H1 (cell line): ENCODE measurements around the gene CNOT2.

Source experiments
- BCL11A ChIP-seq, 2 experiments: IDR thresholded peaks; one replicate each; pipeline ENCODE4 v1.6.1; 2011; ENCODE audit warnings: low read depth in 2 of 2, low read length in 2 of 2, mild to moderate bottlenecking in 2 of 2
- CBX5 ChIP-seq: fragments of 300-800, 300-1000 bp; sonication (generic); IDR thresholded peaks from 2 replicates; pipeline ENCODE4 v1.7.1; 2016; ENCODE audit warnings: antibody characterized with exemption, low read length, low read depth
- CEBPB ChIP-seq: IDR thresholded peaks from 2 replicates; pipeline ENCODE4 v1.6.1; 2012; ENCODE audit warnings: low read depth, low read length
- CTCF ChIP-seq, 3 experiments: IDR thresholded peaks; 1 replicate in 2 of 3; 2 replicates in 1 of 3; pipeline versions ENCODE4 v1.5.1 to v1.6.1; 2011; ENCODE audit warnings: low read length in 3 of 3, mild to moderate bottlenecking in 3 of 3, inconsistent platforms in 2 of 3, low read depth in 1 of 3, moderate library complexity in 1 of 3; ENCODE audit not compliant: insufficient read depth in 1 of 3; ENCODE audit errors: control extremely low read depth in 1 of 3
- EP300 ChIP-seq, 2 experiments: IDR thresholded peaks; 1 replicate in 1 of 2; 2 replicates in 1 of 2; pipeline ENCODE4 v1.6.1; 2011 to 2012; ENCODE audit warnings: low read depth in 2 of 2, low read length in 2 of 2, mild to moderate bottlenecking in 2 of 2, borderline replicate concordance in 1 of 2, inconsistent platforms in 1 of 2, moderate library complexity in 1 of 2
- EZH2 ChIP-seq: fragments of 200-600 bp; sonication (generic); IDR thresholded peaks from 2 replicates; pipeline ENCODE4 v1.7.1; 2012; ENCODE audit warnings: low read depth, mild to moderate bottlenecking, moderate library complexity, low read length, inconsistent platforms; ENCODE audit not compliant: severe bottlenecking
- RXRA ChIP-seq: IDR thresholded peaks from 2 replicates; pipeline ENCODE4 v1.6.1; 2011; ENCODE audit warnings: low read depth, mild to moderate bottlenecking, low read length, moderate library complexity; ENCODE audit not compliant: insufficient read depth
- SP2 ChIP-seq: IDR thresholded peaks from 2 replicates; pipeline ENCODE4 v1.6.1; 2012; ENCODE audit warnings: mild to moderate bottlenecking, low read length, inconsistent platforms
- SUZ12 ChIP-seq: fragments of 200-600 bp; sonication (generic); IDR thresholded peaks from 2 replicates; pipeline ENCODE4 v1.6.1; 2012; ENCODE audit warnings: mild to moderate bottlenecking, inconsistent platforms, low read length, moderate library complexity, mixed read lengths
- TAF1 ChIP-seq: IDR thresholded peaks from 2 replicates; pipeline ENCODE4 v1.6.1; 2011; ENCODE audit warnings: mild to moderate bottlenecking, low read depth, low read length
- TEAD4 ChIP-seq: IDR thresholded peaks from 2 replicates; pipeline ENCODE4 v1.6.1; 2012; ENCODE audit warnings: low read depth, low read length, inconsistent platforms, mixed read lengths

GRCh38 chr12:70317781-70318180 is 74.5 kb downstream of the CNOT2 start:
- TF ChIP-seq CTCF (IDR thresholded peaks at IDR 0.05; ENCODE audit: control extremely low read depth in 1 of 3, insufficient read depth in 1 of 3, low read depth in 1 of 3, low read length in 3 of 3) (no peak), EP300 (IDR thresholded peaks at IDR 0.05; ENCODE audit: borderline replicate concordance in 1 of 2, low read depth in 2 of 2, low read length in 2 of 2) (no peak), TAF1 (no peak), CEBPB (no peak), SP2 (no peak), BCL11A (IDR thresholded peaks at IDR 0.05; ENCODE audit: low read depth in 2 of 2, low read length in 2 of 2) (no peak), SUZ12 (no peak), TEAD4 (no peak), RXRA (no peak), CBX5 (no peak), EZH2 (no peak)
